NCI-H2081 treated with DMSO at 0.1 percent for 48 hours (cell line): ENCODE measurements around the gene ETV6.
"Not testable (repeated sequence)": the region's sequence is repeated elsewhere in the genome, so short reads cannot be mapped to it uniquely, and the experiment has no call there.

Experiments used
- DNase-seq: peaks from one replicate; lab custom pipeline; 2025; lab: John Stamatoyannopoulos, UW

ETV6 gene

GRCh38 chr12:11649413-11650285 is at the start of gene ETV6:
Gene ETV6 (plus strand): TSS chr12:11649674. CDS start chr12:11650128, 454 bp downstream.
- DNase-seq: no peak

GRCh38 chr12:11600199-11600598 is 49.3 kb upstream of the ETV6 start:
- DNase-seq: no peak

GRCh38 chr12:11601647-11602046 is 47.8 kb upstream of the ETV6 start:
- DNase-seq: no peak

- DNase-seq: no peak
These were observed 42.0 kb upstream of the ETV6 start for GRCh38 chr12:11607313-11608081.

GRCh38 chr12:11609045-11609444 is 40.4 kb upstream of the ETV6 start:
- no peak for DNase-seq

- no peak for DNase-seq
These were observed 34.0 kb upstream of the ETV6 start for GRCh38 chr12:11615481-11615880.

- DNase-seq: no peak
These were observed 31.4 kb upstream of the ETV6 start for GRCh38 chr12:11618046-11618445.

GRCh38 chr12:11621797-11622423 is 27.6 kb upstream of the ETV6 start:
- DNase-seq: no peak

- no peak for DNase-seq
These were observed 26.6 kb upstream of the ETV6 start for GRCh38 chr12:11622876-11623281.

- no peak for DNase-seq
These were observed 26.1 kb upstream of the ETV6 start for GRCh38 chr12:11623382-11623781.

GRCh38 chr12:11624116-11624515 is 25.4 kb upstream of the ETV6 start:
- DNase-seq: no peak

- DNase-seq: not testable (repeated sequence)
These were observed 21.8 kb upstream of the ETV6 start for GRCh38 chr12:11627709-11628108.

- no peak for DNase-seq
These were observed 21.1 kb upstream of the ETV6 start for GRCh38 chr12:11628353-11628752.

- DNase-seq: no peak
These were observed 19.3 kb upstream of the ETV6 start for GRCh38 chr12:11630046-11630706.

GRCh38 chr12:11631288-11631687 is 18.2 kb upstream of the ETV6 start:
- no peak for DNase-seq

- not testable (repeated sequence) for DNase-seq
These were observed 17.6 kb upstream of the ETV6 start for GRCh38 chr12:11631881-11632280.

GRCh38 chr12:11633968-11634367 is 15.5 kb upstream of the ETV6 start:
- no peak for DNase-seq

GRCh38 chr12:11635341-11635740 is 14.1 kb upstream of the ETV6 start:
- no peak for DNase-seq

- no peak for DNase-seq
These were observed 11.1 kb upstream of the ETV6 start for GRCh38 chr12:11638315-11638916.

GRCh38 chr12:11639454-11639853 is 10.0 kb upstream of the ETV6 start:
- DNase-seq: no peak

GRCh38 chr12:11641522-11641921 is 8.0 kb upstream of the ETV6 start:
- no peak for DNase-seq

- no peak for DNase-seq
These were observed 6.7 kb upstream of the ETV6 start for GRCh38 chr12:11642785-11643184.
